Measurements from ENCODE around the gene CAMK1D. TPM values are rescaled to one million over a fixed set of nuclear protein-coding genes. Genes with fewer than 3 reads are reported as not detected.

Gene CAMK1D
- total and polyA plus RNA-seq, 2 of the 4 experiments (the other 2 are of a cell fraction), result 5.0 to 5.3 TPM

- no peak overlapping the region for H2AFZ ChIP-seq (replicated peaks; ENCODE audit: low read length, poor library complexity)
- H2AK5ac ChIP-seq (ENCODE audit: low read depth, low read length), result no peak overlapping the region
- H3K9me3 ChIP-seq (ENCODE audit: control insufficient read depth, insufficient read depth, low read length), result no peaks in the 10 kb centered on the region
- no peak for DNase-seq
- no peak overlapping the region for H3K4me2 ChIP-seq (ENCODE audit: low read depth, low read length)
- no peak overlapping the region for H3K23ac ChIP-seq (ENCODE audit: low read depth, low read length)
- CTCF ChIA-PET, result interaction anchor here (0.6 kb wide), 1 partner anchor 173 kb away, joined by 5 read pairs; no protein-coding TSS in a partner anchor
- intact Hi-C loops (cut with micrococcal nuclease), result no loop called here
- no peak overlapping the region for H4K5ac ChIP-seq (ENCODE audit: low read depth, low read length)
- H2BK20ac ChIP-seq (ENCODE audit: low read depth, low read length), result no peak overlapping the region
- H3K9me1 ChIP-seq (ENCODE audit: insufficient read depth, low read length), result no peaks in the 10 kb centered on the region
- no peak for ATAC-seq (ENCODE audit: low read depth)
- H3K79me1 ChIP-seq (ENCODE audit: low read depth in 1 of 2, low read length in 2 of 2), result no peaks in the 10 kb centered on the region
- dilution Hi-C loops (cut with HindIII; ENCODE audit: low sequenced_read_pairs, unreplicated experiment), result no loop called here
- BruUV-seq (replicated peaks), result no TSS peak
- no peak overlapping the region for H2AK9ac ChIP-seq (replicated peaks; ENCODE audit: low read depth, low read length, poor library complexity)
- TF ChIP-seq RFX5 (IDR thresholded peaks at IDR 0.05; ENCODE audit: low read depth, low read length) (no peak), FOS (IDR thresholded peaks at IDR 0.05; ENCODE audit: low read depth, low read length) (no peak), CEBPB (IDR thresholded peaks at IDR 0.05; ENCODE audit: low read depth, low read length) (no peak), BHLHE40 (IDR thresholded peaks at IDR 0.05; ENCODE audit: low read depth, low read length) (no peak), SMC3 (IDR thresholded peaks at IDR 0.05; ENCODE audit: low read depth, low read length) (no peak), NFE2L2 (IDR thresholded peaks at IDR 0.05; ENCODE audit: low read depth, low read length) (no peak), MAFK (IDR thresholded peaks at IDR 0.05; ENCODE audit: low read depth, low read length) (no peak), MXI1 (IDR thresholded peaks at IDR 0.05; ENCODE audit: borderline replicate concordance, low read depth, low read length) (no peak), RAD21 (IDR thresholded peaks at IDR 0.05; ENCODE audit: low read length) (no peak)
- TF ChIP-seq, protein P1, sequence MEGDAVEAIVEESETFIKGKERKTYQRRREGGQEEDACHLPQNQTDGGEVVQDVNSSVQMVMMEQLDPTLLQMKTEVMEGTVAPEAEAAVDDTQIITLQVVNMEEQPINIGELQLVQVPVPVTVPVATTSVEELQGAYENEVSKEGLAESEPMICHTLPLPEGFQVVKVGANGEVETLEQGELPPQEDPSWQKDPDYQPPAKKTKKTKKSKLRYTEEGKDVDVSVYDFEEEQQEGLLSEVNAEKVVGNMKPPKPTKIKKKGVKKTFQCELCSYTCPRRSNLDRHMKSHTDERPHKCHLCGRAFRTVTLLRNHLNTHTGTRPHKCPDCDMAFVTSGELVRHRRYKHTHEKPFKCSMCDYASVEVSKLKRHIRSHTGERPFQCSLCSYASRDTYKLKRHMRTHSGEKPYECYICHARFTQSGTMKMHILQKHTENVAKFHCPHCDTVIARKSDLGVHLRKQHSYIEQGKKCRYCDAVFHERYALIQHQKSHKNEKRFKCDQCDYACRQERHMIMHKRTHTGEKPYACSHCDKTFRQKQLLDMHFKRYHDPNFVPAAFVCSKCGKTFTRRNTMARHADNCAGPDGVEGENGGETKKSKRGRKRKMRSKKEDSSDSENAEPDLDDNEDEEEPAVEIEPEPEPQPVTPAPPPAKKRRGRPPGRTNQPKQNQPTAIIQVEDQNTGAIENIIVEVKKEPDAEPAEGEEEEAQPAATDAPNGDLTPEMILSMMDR (conservative IDR thresholded peaks at IDR 0.05; ENCODE audit: low read depth, low read length), result no peak
- TF ChIP-seq, protein P2, sequence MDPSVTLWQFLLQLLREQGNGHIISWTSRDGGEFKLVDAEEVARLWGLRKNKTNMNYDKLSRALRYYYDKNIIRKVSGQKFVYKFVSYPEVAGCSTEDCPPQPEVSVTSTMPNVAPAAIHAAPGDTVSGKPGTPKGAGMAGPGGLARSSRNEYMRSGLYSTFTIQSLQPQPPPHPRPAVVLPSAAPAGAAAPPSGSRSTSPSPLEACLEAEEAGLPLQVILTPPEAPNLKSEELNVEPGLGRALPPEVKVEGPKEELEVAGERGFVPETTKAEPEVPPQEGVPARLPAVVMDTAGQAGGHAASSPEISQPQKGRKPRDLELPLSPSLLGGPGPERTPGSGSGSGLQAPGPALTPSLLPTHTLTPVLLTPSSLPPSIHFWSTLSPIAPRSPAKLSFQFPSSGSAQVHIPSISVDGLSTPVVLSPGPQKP (IDR thresholded peaks at IDR 0.05; ENCODE audit: borderline replicate concordance, low read depth, low read length), result no peak
- no peak overlapping the region for H3K18ac ChIP-seq (ENCODE audit: low read depth, low read length)
- H3K56ac ChIP-seq (ENCODE audit: extremely low read depth, insufficient read depth, low read length), result no peak overlapping the region
- no CpG with 5 or more reads among the region's 5 CpGs for WGBS, 2 experiments (ENCODE audit: extremely low coverage in 2 of 2, insufficient read length in 1 of 2)
- H3K4me1 ChIP-seq (ENCODE audit: control insufficient read depth, insufficient read depth, low read length), result no peaks in the 10 kb centered on the region
- no peak overlapping the region for H3K14ac ChIP-seq (replicated peaks; ENCODE audit: low read depth, low read length)
- H2BK120ac ChIP-seq (ENCODE audit: low read depth, low read length), result no peak overlapping the region
- in situ Hi-C loops (cut with MboI; ENCODE audit: low sequenced_read_pairs), result no loop called here
- peaks cover 4% of the 10 kb centered on the region for H3K27me3 ChIP-seq (ENCODE audit: control insufficient read depth, insufficient read depth, low read length)
- no peaks in the 10 kb centered on the region for H3K36me3 ChIP-seq (ENCODE audit: control insufficient read depth, insufficient read depth, low read length)
- H3K27ac ChIP-seq (ENCODE audit: insufficient read depth, low read length), result no peak overlapping the region
- no peak overlapping the region for H3K9ac ChIP-seq (ENCODE audit: low read depth, low read length)
- POLR2A ChIA-PET (ENCODE audit: unreplicated experiment), result no interaction called here
- H2BK5ac ChIP-seq (ENCODE audit: low read depth, low read length, poor library complexity, severe bottlenecking), result no peak overlapping the region
- no peak overlapping the region for H3K4me3 ChIP-seq (ENCODE audit: insufficient read depth, low read depth, low read length)
- no peak overlapping the region for H2BK15ac ChIP-seq (ENCODE audit: low read depth, low read length)
- no peak overlapping the region for H4K91ac ChIP-seq (ENCODE audit: insufficient read depth, low read depth, low read length)
- H3K4ac ChIP-seq (ENCODE audit: low read depth, low read length), result no peak overlapping the region
- H4K8ac ChIP-seq (ENCODE audit: low read depth in 2 of 2, low read length in 2 of 2), result no peak overlapping the region
- H4K20me1 ChIP-seq (ENCODE audit: insufficient read depth, low read length), result no peaks in the 10 kb centered on the region
Observed at GRCh38 chr10:12360461-12360860, 11.1 kb downstream of the CAMK1D start.

Data from IMR-90 (cell line).